Smooth muscle cell (in vitro differentiated cells): Measurements from ENCODE around the gene RARS2. TPM values are rescaled to one million over a fixed set of nuclear protein-coding genes. Genes with fewer than 3 reads are reported as not detected.

Experiments
- DNase-seq: peaks from one replicate; lab custom pipeline; 2025; ENCODE audit not compliant: unreplicated experiment; lab: John Stamatoyannopoulos, UW
- H2AFZ ChIP-seq: fragments of 200-600 bp; sonication (generic); 2 replicates; pipeline ENCODE4 v1.6.0; 2016; ENCODE audit warnings: antibody characterized with exemption, low read depth, mild to moderate bottlenecking
- H3F3A ChIP-seq: fragments of 200-600 bp; sonication (generic); 2 replicates; pipeline ENCODE4 v1.6.0; 2017; ENCODE audit warnings: antibody characterized with exemption, low read depth
- H3K27ac ChIP-seq: fragments of 200-600 bp; sonication (generic); 2 replicates; pipeline ENCODE4 v1.5.1; 2016; ENCODE audit warnings: low read depth, mild to moderate bottlenecking
- H3K27me3 ChIP-seq: fragments of 200-600 bp; sonication (generic); 2 replicates; pipeline ENCODE4 v1.6.1; 2016; ENCODE audit warnings: low read depth, mild to moderate bottlenecking
- H3K36me3 ChIP-seq: fragments of 200-600 bp; sonication (generic); 2 replicates; pipeline ENCODE4 v1.5.1; 2016; ENCODE audit warnings: low read depth
- H3K4me1 ChIP-seq: fragments of 200-600 bp; sonication (generic); 2 replicates; pipeline ENCODE4 v1.5.1; 2016; ENCODE audit warnings: low read depth
- H3K4me2 ChIP-seq: fragments of 200-600 bp; sonication (generic); 2 replicates; pipeline ENCODE4 v1.6.0; 2016; ENCODE audit warnings: mild to moderate bottlenecking
- H3K4me3 ChIP-seq: fragments of 200-600 bp; sonication (generic); 2 replicates; pipeline ENCODE4 v1.5.1; 2016; ENCODE audit warnings: mild to moderate bottlenecking
- H3K79me2 ChIP-seq: fragments of 200-600 bp; sonication (generic); 2 replicates; pipeline ENCODE4 v1.6.0; 2016; ENCODE audit warnings: low read depth, mild to moderate bottlenecking
- H3K9ac ChIP-seq: fragments of 200-600 bp; sonication (generic); 2 replicates; pipeline ENCODE4 v1.6.0; 2016; ENCODE audit warnings: low read depth
- H3K9me3 ChIP-seq: fragments of 200-600 bp; sonication (generic); replicated peaks from 2 replicates; pipeline ENCODE4 v1.5.1; 2016; ENCODE audit warnings: low read depth
- H4K20me1 ChIP-seq: fragments of 200-600 bp; sonication (generic); 2 replicates; pipeline ENCODE4 v1.6.0; 2016; ENCODE audit warnings: low read depth
- CTCF ChIP-seq: fragments of 200-600 bp; sonication (generic); IDR thresholded peaks from 2 replicates; pipeline ENCODE4 v1.5.1; 2017; ENCODE audit warnings: borderline replicate concordance, mild to moderate bottlenecking, antibody characterized with exemption; ENCODE audit not compliant: insufficient read depth, poor library complexity, severe bottlenecking
- WGBS: methylation state at CpG from one replicate; pipeline ENCODE4 v1.1.7; 2016; ENCODE audit warnings: low lambda C conversion rate; 5-methylcytosine and 5-hydroxymethylcytosine counted together
- polyA plus RNA-seq: library from polyadenylated mRNA; unstranded; fragments of >200 nt; fragmentation: Nextera tagmentation; extraction: Ambion mirVana; gene quantifications from 2 replicates; pipeline ENCODE4 v1.2.1, GENCODE V29; 2016
- total RNA-seq: library from RNA; depleted of rRNA; stranded (reverse); fragments of >200 nt; gene quantifications from 2 replicates; pipeline ENCODE4 v1.2.3, GENCODE V29; 2014

Gene RARS2
- total and polyA plus RNA-seq, 2 experiments from 2014 or later, result 51.0 to 68.9 TPM

DNA sequence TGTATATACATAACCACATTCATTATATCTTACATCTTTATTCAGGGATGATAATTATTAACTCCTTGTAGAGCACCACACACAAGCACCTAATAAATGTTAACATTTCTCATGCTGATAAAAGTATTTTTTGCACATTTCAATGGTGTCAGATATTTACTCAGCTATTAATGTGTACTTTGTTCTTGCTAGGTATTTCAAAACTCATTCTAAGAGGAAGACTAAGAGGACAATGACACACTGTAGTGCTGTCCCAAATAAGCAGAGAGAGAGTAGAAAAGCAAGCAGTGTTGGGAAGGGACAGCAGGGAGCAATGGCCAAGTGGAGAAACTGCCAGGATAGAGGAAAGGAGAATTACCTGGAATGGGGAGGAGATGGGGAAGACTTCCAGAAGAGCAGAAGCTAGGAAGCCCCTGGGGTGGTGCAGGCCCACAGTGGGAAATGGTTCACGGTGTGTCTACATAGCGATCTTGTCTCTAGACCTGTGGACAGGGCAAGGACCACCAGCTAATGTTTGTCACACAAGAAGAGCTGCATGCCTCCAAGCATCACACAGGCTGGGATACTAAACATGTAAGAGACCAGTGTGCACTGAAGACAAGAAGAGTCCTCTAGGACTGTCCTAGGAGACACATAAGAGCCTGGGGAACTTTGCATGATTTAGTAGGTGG, 55.3 kb downstream of the RARS2 start:
- TF ChIP-seq CTCF, result no peak
- Histone ChIP-seq H2AFZ (no peak overlapping the region), H3K4me2 (no peak overlapping the region), H3K79me2 (no peaks in the 10 kb centered on the region), H3K4me3 (no peak overlapping the region), H3K36me3 (peaks cover 15% of the 10 kb centered on the region), H3K9me3 (no peaks in the 10 kb centered on the region), H3K9ac (no peak overlapping the region), H3K27me3 (no peaks in the 10 kb centered on the region), H3K27ac (no peak overlapping the region), H3K4me1 (no peaks in the 10 kb centered on the region), H3F3A (peaks cover 4% of the 10 kb centered on the region), H4K20me1 (peaks cover 15% of the 10 kb centered on the region)
- 95% methylated on average over 2 of the region's 2 CpGs for WGBS
- no peak for DNase-seq

DNA sequence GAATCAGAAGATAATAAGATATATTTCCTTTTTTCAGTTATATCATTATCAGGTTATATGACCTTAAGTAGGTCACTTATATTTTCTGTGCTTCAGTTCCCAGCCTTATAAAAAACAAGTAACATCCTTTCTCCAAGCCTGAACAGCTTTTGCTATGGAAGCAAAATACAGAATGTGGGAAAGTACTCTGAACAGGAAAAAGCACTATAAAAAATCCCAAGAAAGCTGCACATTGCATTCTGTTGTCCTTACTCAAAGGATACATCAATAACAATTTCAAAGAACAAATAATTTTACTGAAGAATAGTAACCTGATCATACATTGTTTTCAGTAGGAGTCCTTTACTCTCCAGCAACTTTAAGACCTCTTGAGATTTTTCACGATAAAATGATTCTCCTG, 60.6 kb downstream of the RARS2 start:
- TF ChIP-seq CTCF, result no peak
- no peaks in the 10 kb centered on the region for H3K9me3 ChIP-seq
- H3K4me1 ChIP-seq, result no peaks in the 10 kb centered on the region
- no peak overlapping the region for H3K9ac ChIP-seq
- H4K20me1 ChIP-seq, result peaks cover 29% of the 10 kb centered on the region
- no peak overlapping the region for H3K4me2 ChIP-seq
- H3K27ac ChIP-seq, result no peak overlapping the region
- H2AFZ ChIP-seq, result no peak overlapping the region
- H3K36me3 ChIP-seq, result peaks cover 31% of the 10 kb centered on the region
- WGBS, result 100% methylated on average over 1 of the region's 1 CpG
- H3K4me3 ChIP-seq, result no peak overlapping the region
- no peaks in the 10 kb centered on the region for H3K79me2 ChIP-seq
- DNase-seq, result no peak
- H3F3A ChIP-seq, result peaks cover 4% of the 10 kb centered on the region
- no peaks in the 10 kb centered on the region for H3K27me3 ChIP-seq

GRCh38 chr6:87522686-87523085, 67.1 kb downstream of the RARS2 start:
- WGBS, result 95% methylated on average over 3 of the region's 3 CpGs

More at GRCh38 chr6:87522686-87523085, 67.1 kb downstream of the RARS2 start:
- H3F3A ChIP-seq, result no peaks in the 10 kb centered on the region
- no peaks in the 10 kb centered on the region for H3K79me2 ChIP-seq
- no peak overlapping the region for H3K4me2 ChIP-seq
- H3K36me3 ChIP-seq, result peaks cover 30% of the 10 kb centered on the region
- no peak overlapping the region for H2AFZ ChIP-seq
- H3K9me3 ChIP-seq, result no peaks in the 10 kb centered on the region
- H3K4me1 ChIP-seq, result no peaks in the 10 kb centered on the region
- TF ChIP-seq CTCF, result no peak
- H3K27ac ChIP-seq, result no peak overlapping the region
- no peak for DNase-seq
- no peak overlapping the region for H3K4me3 ChIP-seq
- H3K9ac ChIP-seq, result no peak overlapping the region
- peaks cover 31% of the 10 kb centered on the region for H4K20me1 ChIP-seq
- no peaks in the 10 kb centered on the region for H3K27me3 ChIP-seq
